ENCODE measurements around the gene CTSD. TPM values are rescaled to one million over a fixed set of nuclear protein-coding genes. Genes with fewer than 3 reads are reported as not detected.

The CTSD gene
- total RNA-seq, 1 experiment from 2014 or later, result 158 TPM

DNA sequence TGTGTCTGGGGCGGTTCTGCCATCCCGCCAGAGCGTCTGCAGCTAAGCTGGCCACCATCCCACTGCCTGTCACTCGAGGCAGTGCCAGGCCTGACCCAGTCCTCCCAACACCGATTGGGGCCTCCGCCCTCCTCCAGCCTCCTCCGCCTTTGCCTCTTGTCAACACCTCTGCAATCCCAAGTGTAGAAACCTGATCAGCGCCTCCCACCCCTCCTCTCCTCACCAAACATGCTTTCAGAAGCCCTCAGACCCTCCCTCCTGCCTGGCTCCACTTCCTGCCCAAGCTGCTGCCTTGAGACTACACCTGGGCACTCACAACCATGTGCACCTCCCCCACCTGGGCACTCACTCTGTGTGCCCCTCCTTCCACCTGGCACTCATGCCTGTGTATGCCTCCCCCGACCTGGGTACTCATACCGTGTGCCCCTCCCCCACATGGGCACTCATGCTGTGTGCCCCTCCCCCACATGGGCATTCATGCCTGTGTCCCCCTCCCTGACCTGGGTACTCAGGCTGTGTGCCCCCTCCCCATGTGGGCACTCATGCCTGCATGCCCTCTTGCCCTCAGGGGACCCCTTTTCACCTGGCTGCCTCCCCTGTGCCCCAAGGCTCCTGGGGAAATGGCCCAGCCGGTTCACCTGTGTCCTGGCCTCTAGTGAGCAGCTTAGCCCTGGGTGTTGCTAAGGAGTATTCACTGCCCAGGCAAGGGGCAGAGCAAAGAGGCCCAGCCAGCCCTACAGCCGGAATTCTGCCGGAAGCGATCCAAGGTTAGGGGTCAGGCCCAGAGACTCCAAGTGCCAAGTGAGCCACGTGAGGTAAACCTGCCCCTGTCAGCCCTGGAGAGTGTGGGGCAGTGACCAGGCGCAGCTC is 7.8 kb downstream of the CTSD start:
- no peak overlapping the region for H3K4me3 Mint-ChIP-seq

More for the DNA sequence above, 7.8 kb downstream of the CTSD start:
- TF ChIP-seq, protein P1, sequence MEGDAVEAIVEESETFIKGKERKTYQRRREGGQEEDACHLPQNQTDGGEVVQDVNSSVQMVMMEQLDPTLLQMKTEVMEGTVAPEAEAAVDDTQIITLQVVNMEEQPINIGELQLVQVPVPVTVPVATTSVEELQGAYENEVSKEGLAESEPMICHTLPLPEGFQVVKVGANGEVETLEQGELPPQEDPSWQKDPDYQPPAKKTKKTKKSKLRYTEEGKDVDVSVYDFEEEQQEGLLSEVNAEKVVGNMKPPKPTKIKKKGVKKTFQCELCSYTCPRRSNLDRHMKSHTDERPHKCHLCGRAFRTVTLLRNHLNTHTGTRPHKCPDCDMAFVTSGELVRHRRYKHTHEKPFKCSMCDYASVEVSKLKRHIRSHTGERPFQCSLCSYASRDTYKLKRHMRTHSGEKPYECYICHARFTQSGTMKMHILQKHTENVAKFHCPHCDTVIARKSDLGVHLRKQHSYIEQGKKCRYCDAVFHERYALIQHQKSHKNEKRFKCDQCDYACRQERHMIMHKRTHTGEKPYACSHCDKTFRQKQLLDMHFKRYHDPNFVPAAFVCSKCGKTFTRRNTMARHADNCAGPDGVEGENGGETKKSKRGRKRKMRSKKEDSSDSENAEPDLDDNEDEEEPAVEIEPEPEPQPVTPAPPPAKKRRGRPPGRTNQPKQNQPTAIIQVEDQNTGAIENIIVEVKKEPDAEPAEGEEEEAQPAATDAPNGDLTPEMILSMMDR (conservative IDR thresholded peaks at IDR 0.05), result no peak
- Histone ChIP-seq H4K5ac (ENCODE audit: insufficient read length, low read depth, low read length) (no peak overlapping the region), H4K8ac (replicated peaks; ENCODE audit: insufficient read length, low read depth, low read length) (no peak overlapping the region), H4K91ac (ENCODE audit: insufficient read length, low read depth, low read length) (no peak overlapping the region), H3T11ph (ENCODE audit: low read length) (no peak overlapping the region), H2AFZ (ENCODE audit: low read length) (no peak overlapping the region), H3K23ac (ENCODE audit: insufficient read length, low read depth, low read length) (no peak overlapping the region), H2BK20ac (ENCODE audit: low read depth, low read length, poor library complexity, severe bottlenecking) (no peak overlapping the region), H3K4me2 (ENCODE audit: insufficient read depth, insufficient read length, low read length) (no peak overlapping the region), H3K56ac (ENCODE audit: insufficient read length, low read depth, low read length) (no peak overlapping the region), H2BK120ac (ENCODE audit: low read depth, low read length, poor library complexity, severe bottlenecking) (no peak overlapping the region), H2BK15ac (ENCODE audit: low read depth, low read length) (no peak overlapping the region), H2BK5ac (ENCODE audit: insufficient read length, low read length) (no peak overlapping the region), H3K9me3 (ENCODE audit: control insufficient read depth, low read depth, low read length) (no peaks in the 10 kb centered on the region), H2AK5ac (ENCODE audit: insufficient read length, low read length) (no peak overlapping the region), H3K27ac (ENCODE audit: insufficient read length, low read depth, low read length) (no peak overlapping the region), H3K23me2 (ENCODE audit: insufficient read length, low read depth, low read length, poor library complexity, severe bottlenecking) (no peaks in the 10 kb centered on the region), H3K27me3 (ENCODE audit: insufficient read depth, low read length) (no peaks in the 10 kb centered on the region), H4K20me1 (ENCODE audit: control insufficient read depth, insufficient read depth, insufficient read length) (no peaks in the 10 kb centered on the region), H3K4me1 (ENCODE audit: insufficient read depth, low read length) (no peaks in the 10 kb centered on the region), H2BK12ac (ENCODE audit: insufficient read length, low read depth, low read length) (no peak overlapping the region), H3K18ac (ENCODE audit: insufficient read length, low read depth, low read length) (no peak overlapping the region), H3K4ac (ENCODE audit: low read depth, low read length) (no peak overlapping the region), H3K9ac (ENCODE audit: extremely low read depth, insufficient read length, low read length) (no peak overlapping the region), H3K79me2 (ENCODE audit: insufficient read depth, low read length) (no peaks in the 10 kb centered on the region), H3K14ac (ENCODE audit: insufficient read depth, low read length) (no peak overlapping the region; the same call in 1 of the 2 replicates), H3K79me1 (ENCODE audit: insufficient read depth, low read depth, low read length, poor library complexity, severe bottlenecking) (no peaks in the 10 kb centered on the region)
- 0 out of 4 replicates have a peak, but pooled peaks cover 0 to 3% of the 10 kb centered on the region in 2 experiments for H3K4me1 Mint-ChIP-seq
- no peak for DNase-seq
- H3K27ac Mint-ChIP-seq, result peak overlapping the region in 1 of 3 experiments; percentile 78; a peak in 2 of 7 replicates
- peaks cover 3 to 20% (median 17%) of the 10 kb centered on the region in 3 experiments; a peak in 6 of 7 replicates for H3K36me3 Mint-ChIP-seq (ENCODE audit: insufficient read depth in 1 of 3, low read depth in 3 of 3)
- no peaks in the 10 kb centered on the region for H3K27me3 Mint-ChIP-seq (ENCODE audit: low read depth)
- no peaks in the 10 kb centered on the region for H3K9me3 Mint-ChIP-seq
- WGBS (ENCODE audit: extremely low coverage, insufficient read length, low lambda C conversion rate), result no CpG with 5 or more reads among the region's 16 CpGs
